ENCODE results near the gene HDAC4. TPM values are rescaled to one million over a fixed set of nuclear protein-coding genes. Genes with fewer than 3 reads are reported as not detected.

The HDAC4 gene
- total RNA-seq, 6 experiments from 2014 or later = 7.4 to 13.0 (median 9.5) TPM

DNA sequence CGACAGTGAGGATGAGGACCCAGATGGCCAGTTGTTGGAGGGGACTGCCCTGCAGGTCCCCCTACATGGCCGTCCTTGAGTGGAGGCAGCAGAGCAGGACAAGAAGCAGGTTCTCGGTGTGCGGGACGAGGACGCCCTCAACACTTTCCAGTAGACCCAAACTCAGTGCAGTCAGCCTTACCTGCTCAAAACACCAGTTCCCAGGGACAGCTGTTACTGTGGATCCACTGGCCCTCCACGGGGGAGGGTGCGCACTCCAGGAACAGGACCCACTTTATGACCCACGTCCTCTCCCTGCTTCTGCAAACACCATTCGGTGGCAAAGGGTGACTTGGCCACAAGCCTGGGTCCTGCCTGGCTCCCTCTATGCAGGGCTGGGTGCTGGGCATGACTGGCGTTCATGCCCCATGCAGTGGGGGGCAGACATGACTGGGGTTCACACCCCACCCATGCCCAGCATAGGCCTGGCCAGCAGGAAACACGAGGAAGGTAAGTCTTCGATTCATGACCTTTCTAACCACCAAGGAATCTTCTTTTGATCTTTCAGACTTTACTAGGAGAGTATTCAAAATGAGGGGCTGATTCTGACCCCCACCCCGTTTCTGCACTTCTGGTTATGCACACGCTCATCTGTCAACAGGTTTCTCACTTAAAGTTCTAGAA is 233.7 kb downstream of the HDAC4 start:
- Mint-ChIP-seq H3K27me3 (ENCODE audit: insufficient read depth) (peaks cover 3% of the 10 kb centered on the region), H3K4me1 (ENCODE audit: low read depth) (no peaks in the 10 kb centered on the region), H3K36me3 (ENCODE audit: low read depth) (peaks cover 16% of the 10 kb centered on the region), H3K27ac (no peak overlapping the region), H3K4me3 (no peak overlapping the region), H3K9me3 (peaks cover 15% of the 10 kb centered on the region)
- no peak for DNase-seq
- no peak for TF ChIP-seq CTCF (IDR thresholded peaks at IDR 0.05)

GRCh38 chr2:239166201-239166834 is 234.5 kb downstream of the HDAC4 start:
- no peak for TF ChIP-seq CTCF (IDR thresholded peaks at IDR 0.05)
- no peak overlapping the region for H3K4me3 Mint-ChIP-seq
- peaks cover 3% of the 10 kb centered on the region; the same call in 1 of the 2 replicates for H3K27me3 Mint-ChIP-seq (ENCODE audit: insufficient read depth)
- peaks cover 14% of the 10 kb centered on the region for H3K36me3 Mint-ChIP-seq (ENCODE audit: low read depth)
- H3K9me3 Mint-ChIP-seq = peaks cover 9% of the 10 kb centered on the region
- H3K27ac Mint-ChIP-seq = no peak overlapping the region
- DNase-seq = no peak
- H3K4me1 Mint-ChIP-seq (ENCODE audit: low read depth) = no peaks in the 10 kb centered on the region

- no peak for DNase-seq
- Mint-ChIP-seq H3K27me3 (ENCODE audit: insufficient read depth) (peaks cover 3% of the 10 kb centered on the region), H3K4me3 (no peak overlapping the region), H3K36me3 (ENCODE audit: low read depth) (peaks cover 14% of the 10 kb centered on the region), H3K4me1 (ENCODE audit: low read depth) (no peaks in the 10 kb centered on the region), H3K9me3 (no peaks in the 10 kb centered on the region), H3K27ac (no peak overlapping the region)
- TF ChIP-seq CTCF (IDR thresholded peaks at IDR 0.05) = no peak
Measured at GRCh38 chr2:239165206-239165831, 235.5 kb downstream of the HDAC4 start.

- H3K4me3 Mint-ChIP-seq = no peak overlapping the region
- no peaks in the 10 kb centered on the region for H3K9me3 Mint-ChIP-seq
- no peak overlapping the region for H3K27ac Mint-ChIP-seq
- DNase-seq = no peak
- no peak for TF ChIP-seq CTCF (IDR thresholded peaks at IDR 0.05)
- peaks cover 15% of the 10 kb centered on the region for H3K36me3 Mint-ChIP-seq (ENCODE audit: low read depth)
- H3K4me1 Mint-ChIP-seq (ENCODE audit: low read depth) = no peaks in the 10 kb centered on the region
- H3K27me3 Mint-ChIP-seq (ENCODE audit: insufficient read depth) = peaks cover 3% of the 10 kb centered on the region
Measured at GRCh38 chr2:239164335-239164871, 236.4 kb downstream of the HDAC4 start.

- H3K36me3 Mint-ChIP-seq (ENCODE audit: low read depth) = peaks cover 15% of the 10 kb centered on the region
- no peaks in the 10 kb centered on the region for H3K4me1 Mint-ChIP-seq (ENCODE audit: low read depth)
- no peak for TF ChIP-seq CTCF (IDR thresholded peaks at IDR 0.05)
- H3K9me3 Mint-ChIP-seq = no peaks in the 10 kb centered on the region
- H3K27me3 Mint-ChIP-seq (ENCODE audit: insufficient read depth) = peaks cover 3% of the 10 kb centered on the region
- no peak overlapping the region for H3K4me3 Mint-ChIP-seq
- no peak for DNase-seq
- no peak overlapping the region for H3K27ac Mint-ChIP-seq
Measured at GRCh38 chr2:239163688-239164334, 237.0 kb downstream of the HDAC4 start.
